ENCODE measurements around the gene ADGRL3. TPM values are rescaled to one million over a fixed set of nuclear protein-coding genes. Genes with fewer than 3 reads are reported as not detected.
"Not testable (repeated sequence)": the region's sequence is repeated elsewhere in the genome, so short reads cannot be mapped to it uniquely, and the experiment has no call there.

ADGRL3 gene
- total RNA-seq, 2 experiments from 2014 or later, result not detected

DNA sequence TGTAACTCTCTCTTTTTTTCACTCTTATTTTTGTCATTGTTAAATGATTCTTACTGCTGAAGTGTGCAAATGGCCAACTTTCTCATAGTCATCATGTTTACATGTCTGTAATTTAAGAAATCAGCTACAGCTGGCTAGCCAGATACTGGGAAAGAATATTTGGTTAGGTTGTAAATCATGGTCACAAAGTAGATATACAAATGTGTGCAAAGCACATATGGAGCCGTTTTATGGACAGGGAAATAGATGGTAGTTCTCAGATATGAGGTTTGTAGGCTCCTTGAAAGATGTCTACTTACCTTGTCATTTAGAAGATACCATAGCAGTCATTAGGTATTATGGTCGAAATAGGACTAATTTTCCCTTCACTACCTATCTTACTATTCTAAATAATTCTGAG, 430.4 kb downstream of the ADGRL3 start:
- no peaks in the 10 kb centered on the region for H3K36me3 Mint-ChIP-seq
- DNase-seq (no peak), ATAC-seq (ENCODE audit: low read depth) (no peak)
- no peaks in the 10 kb centered on the region for H3K4me1 Mint-ChIP-seq
- no peaks in the 10 kb centered on the region for H3K27me3 Mint-ChIP-seq
- no peak overlapping the region for H3K27ac Mint-ChIP-seq
- POLR2A ChIA-PET, result no interaction called here
- H3K9me3 Mint-ChIP-seq, result peaks cover 3% of the 10 kb centered on the region
- no peak overlapping the region for H3K4me3 Mint-ChIP-seq

DNA sequence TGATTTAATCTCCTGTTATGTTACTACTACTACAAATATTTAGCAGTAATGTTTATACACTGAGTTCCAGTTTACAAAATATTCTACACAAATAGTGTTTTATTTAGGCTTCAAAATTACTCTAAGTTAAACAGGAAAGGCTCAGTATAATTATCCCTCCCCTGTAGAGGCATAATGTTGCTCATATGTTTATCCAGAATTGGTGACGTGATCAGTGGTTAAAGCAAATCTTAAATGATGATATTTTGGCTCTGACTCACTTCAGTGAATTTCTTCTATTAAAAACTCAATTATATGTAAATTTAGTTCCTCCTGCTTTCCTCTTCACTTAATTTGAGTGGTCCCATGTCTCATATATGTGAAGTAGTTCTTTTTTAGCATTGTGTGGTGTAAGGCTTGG, 438.5 kb downstream of the ADGRL3 start:
- Mint-ChIP-seq H3K27me3 (no peaks in the 10 kb centered on the region), H3K4me1 (no peaks in the 10 kb centered on the region), H3K4me3 (no peak overlapping the region), H3K27ac (no peak overlapping the region), H3K36me3 (no peaks in the 10 kb centered on the region), H3K9me3 (peaks cover 3% of the 10 kb centered on the region)
- ATAC-seq (ENCODE audit: low read depth) (no peak), DNase-seq (no peak)
- POLR2A ChIA-PET, result no interaction called here

DNA sequence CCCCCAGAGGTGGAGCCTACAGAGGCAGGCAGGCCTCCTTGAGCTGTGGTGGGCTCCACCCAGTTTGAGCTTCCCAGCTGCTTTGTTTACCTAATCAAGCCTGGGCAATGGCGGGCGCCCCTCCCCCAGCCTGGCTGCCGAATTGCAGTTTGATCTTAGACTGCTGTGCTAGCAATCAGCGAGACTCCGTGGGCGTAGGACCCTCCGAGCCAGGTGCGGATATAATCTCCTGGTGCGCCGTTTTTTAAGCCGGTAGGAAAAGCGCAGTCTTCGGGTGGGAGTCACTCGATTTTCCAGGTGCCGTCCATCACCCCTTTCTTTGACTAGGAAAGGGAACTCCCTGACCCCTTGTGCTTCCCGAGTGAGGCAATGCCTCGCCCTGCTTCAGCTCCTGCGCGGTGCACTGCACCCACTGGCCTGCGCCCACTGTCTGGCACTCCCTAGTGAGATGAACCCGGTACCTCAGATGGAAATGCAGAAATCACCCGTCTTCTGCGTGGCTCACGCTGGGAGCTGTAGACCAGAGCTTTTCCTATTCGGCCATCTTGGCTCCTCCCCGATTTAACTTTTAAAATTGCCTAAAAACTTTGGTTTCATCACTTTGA, 446.7 kb downstream of the ADGRL3 start:
- H3K9me3 Mint-ChIP-seq; DNase-seq; H3K4me1 Mint-ChIP-seq; H3K4me3 Mint-ChIP-seq; H3K36me3 Mint-ChIP-seq; H3K27ac Mint-ChIP-seq; ATAC-seq (ENCODE audit: low read depth); POLR2A ChIA-PET; H3K27me3 Mint-ChIP-seq: not testable (repeated sequence)

- no peak for ATAC-seq (ENCODE audit: low read depth)
- Mint-ChIP-seq H3K4me3 (no peak overlapping the region), H3K4me1 (no peaks in the 10 kb centered on the region), H3K27me3 (no peaks in the 10 kb centered on the region), H3K9me3 (peaks cover 4% of the 10 kb centered on the region), H3K36me3 (no peaks in the 10 kb centered on the region), H3K27ac (no peak overlapping the region)
- POLR2A ChIA-PET, result no interaction called here
- no peak for DNase-seq
Observed at GRCh38 chr4:61648264-61648663, 448.1 kb downstream of the ADGRL3 start.

DNA sequence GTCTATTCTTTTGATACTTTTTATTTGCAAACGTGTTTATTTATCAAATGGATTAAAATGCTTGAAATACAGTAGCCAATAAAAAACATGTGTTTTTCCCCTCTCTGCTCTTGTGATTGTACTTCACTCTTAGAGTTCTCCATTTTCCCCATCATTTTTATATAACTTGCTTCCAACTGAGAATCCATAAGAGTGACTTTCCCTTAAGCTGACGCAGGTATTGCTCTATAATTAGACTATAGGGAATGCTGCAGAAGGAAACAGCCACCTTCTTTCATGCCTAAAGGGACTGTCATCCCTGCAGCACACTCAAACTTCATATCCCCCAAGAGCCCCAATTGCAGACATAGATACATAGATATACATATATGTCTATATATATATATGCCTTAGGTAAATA, 456.9 kb downstream of the ADGRL3 start:
- H3K27ac Mint-ChIP-seq, result no peak overlapping the region
- H3K4me1 Mint-ChIP-seq, result no peaks in the 10 kb centered on the region
- no peaks in the 10 kb centered on the region for H3K36me3 Mint-ChIP-seq
- no peaks in the 10 kb centered on the region for H3K9me3 Mint-ChIP-seq
- no peak for DNase-seq
- no peaks in the 10 kb centered on the region for H3K27me3 Mint-ChIP-seq
- H3K4me3 Mint-ChIP-seq, result no peak overlapping the region
- POLR2A ChIA-PET, result no interaction called here
- no peak for ATAC-seq (ENCODE audit: low read depth)

DNA sequence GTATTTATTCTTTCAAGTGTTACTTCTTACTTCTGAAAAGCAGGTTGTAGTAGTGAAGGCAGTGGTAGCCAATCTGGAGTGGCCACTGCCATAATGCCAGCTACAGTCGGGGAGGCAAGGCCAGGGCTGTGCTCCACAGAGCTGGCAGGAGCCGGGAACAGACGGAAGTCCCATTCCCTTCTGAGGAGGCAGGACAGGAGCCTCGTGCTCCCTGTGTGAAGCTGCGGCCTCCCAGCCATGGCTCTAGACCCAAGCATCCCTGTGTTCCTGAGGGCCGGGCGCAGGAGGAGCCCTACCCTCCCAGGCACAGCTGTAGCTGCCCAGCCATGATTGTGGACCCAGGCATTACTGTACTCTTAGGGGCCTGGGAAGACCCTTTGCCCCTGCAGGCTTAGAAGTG, 461.8 kb downstream of the ADGRL3 start:
- POLR2A ChIA-PET, result no interaction called here
- no peak for ATAC-seq (ENCODE audit: low read depth)
- no peaks in the 10 kb centered on the region for H3K4me1 Mint-ChIP-seq
- H3K4me3 Mint-ChIP-seq, result no peak overlapping the region
- no peak for DNase-seq
- no peaks in the 10 kb centered on the region for H3K27me3 Mint-ChIP-seq
- H3K27ac Mint-ChIP-seq, result no peak overlapping the region
- peaks cover 4% of the 10 kb centered on the region for H3K9me3 Mint-ChIP-seq
- H3K36me3 Mint-ChIP-seq, result no peaks in the 10 kb centered on the region

DNA sequence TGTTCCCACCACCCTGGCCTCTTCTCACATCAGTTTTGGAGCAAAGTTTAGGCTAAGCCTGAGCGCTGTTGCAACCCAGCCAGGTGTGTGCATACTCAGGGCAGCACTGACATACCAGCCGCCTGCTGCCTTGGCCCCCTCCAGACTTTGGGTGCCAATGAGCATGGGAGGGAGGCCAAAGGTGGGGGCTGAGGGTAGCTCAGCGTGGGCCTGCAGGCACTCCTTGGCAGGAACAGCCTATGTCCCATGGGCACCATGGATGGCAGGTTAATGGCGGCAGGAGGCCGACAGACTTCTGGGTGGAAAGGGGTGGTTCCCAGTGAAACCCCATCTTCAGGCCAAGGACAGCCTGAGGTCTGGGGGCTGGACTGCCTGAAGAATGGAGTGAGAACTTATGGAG, 462.2 kb downstream of the ADGRL3 start:
- Mint-ChIP-seq H3K9me3 (peaks cover 4% of the 10 kb centered on the region), H3K27ac (no peak overlapping the region), H3K4me1 (no peaks in the 10 kb centered on the region), H3K36me3 (no peaks in the 10 kb centered on the region), H3K4me3 (no peak overlapping the region), H3K27me3 (no peaks in the 10 kb centered on the region)
- POLR2A ChIA-PET, result no interaction called here
- DNase-seq (no peak), ATAC-seq (ENCODE audit: low read depth) (no peak)

DNA sequence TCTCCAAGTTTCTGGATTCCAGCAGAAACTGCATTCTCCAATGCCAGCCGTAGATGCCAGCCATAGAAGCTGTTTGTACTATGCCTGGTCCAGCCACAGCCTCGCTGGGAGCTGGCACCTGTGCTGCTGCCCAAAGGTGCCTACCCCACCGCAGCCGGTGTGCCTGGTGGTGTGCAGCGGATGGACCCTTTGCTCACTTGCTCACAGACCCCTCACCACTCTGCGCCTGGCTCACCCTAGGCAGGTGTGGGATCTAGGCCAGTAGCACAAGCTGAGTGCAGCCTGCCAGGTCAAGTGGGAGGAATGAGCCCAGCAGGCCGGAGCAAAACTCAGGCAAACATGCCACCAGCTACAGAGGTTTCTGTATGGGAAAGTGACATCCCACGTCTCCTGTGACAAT, 463.2 kb downstream of the ADGRL3 start:
- H3K27me3 Mint-ChIP-seq, result no peaks in the 10 kb centered on the region
- no peak for ATAC-seq (ENCODE audit: low read depth)
- no peak overlapping the region for H3K4me3 Mint-ChIP-seq
- peaks cover 6% of the 10 kb centered on the region for H3K9me3 Mint-ChIP-seq
- DNase-seq, result no peak
- H3K27ac Mint-ChIP-seq, result no peak overlapping the region
- no peaks in the 10 kb centered on the region for H3K36me3 Mint-ChIP-seq
- H3K4me1 Mint-ChIP-seq, result no peaks in the 10 kb centered on the region
- POLR2A ChIA-PET, result no interaction called here

- H3K4me1 Mint-ChIP-seq, result no peaks in the 10 kb centered on the region
- ATAC-seq (ENCODE audit: low read depth), result no peak
- H3K36me3 Mint-ChIP-seq, result no peaks in the 10 kb centered on the region
- H3K4me3 Mint-ChIP-seq, result no peak overlapping the region
- POLR2A ChIA-PET, result no interaction called here
- no peak for DNase-seq
- H3K27ac Mint-ChIP-seq, result no peak overlapping the region
- peaks cover 6% of the 10 kb centered on the region for H3K9me3 Mint-ChIP-seq
- no peaks in the 10 kb centered on the region for H3K27me3 Mint-ChIP-seq
Observed at GRCh38 chr4:61665649-61666048, 465.5 kb downstream of the ADGRL3 start.

- Mint-ChIP-seq H3K27me3 (no peaks in the 10 kb centered on the region), H3K27ac (no peak overlapping the region), H3K9me3 (peaks cover 6% of the 10 kb centered on the region), H3K36me3 (no peaks in the 10 kb centered on the region), H3K4me1 (no peaks in the 10 kb centered on the region), H3K4me3 (no peak overlapping the region)
- POLR2A ChIA-PET, result no interaction called here
- DNase-seq (no peak), ATAC-seq (ENCODE audit: low read depth) (no peak)
Observed at GRCh38 chr4:61666244-61666643, 466.1 kb downstream of the ADGRL3 start.

- Mint-ChIP-seq H3K4me1 (no peaks in the 10 kb centered on the region), H3K27me3 (no peaks in the 10 kb centered on the region), H3K9me3 (peaks cover 3% of the 10 kb centered on the region), H3K36me3 (no peaks in the 10 kb centered on the region), H3K27ac (no peak overlapping the region), H3K4me3 (no peak overlapping the region)
- no peak for ATAC-seq (ENCODE audit: low read depth)
- POLR2A ChIA-PET, result no interaction called here
- DNase-seq, result no peak
Observed at GRCh38 chr4:61671599-61671998, 471.5 kb downstream of the ADGRL3 start.

- POLR2A ChIA-PET, result no interaction called here
- Mint-ChIP-seq H3K36me3 (no peaks in the 10 kb centered on the region), H3K27me3 (no peaks in the 10 kb centered on the region), H3K4me1 (no peaks in the 10 kb centered on the region), H3K4me3 (no peak overlapping the region), H3K9me3 (peaks cover 1% of the 10 kb centered on the region), H3K27ac (no peak overlapping the region)
- ATAC-seq (ENCODE audit: low read depth), result no peak
- no peak for DNase-seq
Observed at GRCh38 chr4:61675464-61675863, 475.3 kb downstream of the ADGRL3 start.

DNA sequence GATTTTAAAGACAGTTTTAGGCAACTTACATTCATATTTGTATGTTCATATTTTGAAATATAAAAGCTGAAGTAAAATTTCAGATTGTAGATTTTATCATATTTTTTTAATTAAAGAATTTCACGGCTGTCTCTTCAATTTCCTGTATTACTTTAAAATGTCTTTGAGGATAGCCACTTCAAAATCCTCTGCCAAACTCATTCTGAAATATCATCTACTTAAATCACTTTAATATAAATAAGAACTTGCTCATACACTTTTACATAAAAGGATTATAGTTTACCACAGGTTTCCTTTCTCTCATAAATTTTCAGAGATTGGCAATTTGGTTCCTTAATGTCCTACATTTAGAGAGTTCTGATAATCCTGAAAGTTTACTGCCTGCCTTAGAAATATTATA, 478.2 kb downstream of the ADGRL3 start:
- no peak overlapping the region for H3K4me3 Mint-ChIP-seq
- ATAC-seq (ENCODE audit: low read depth) (no peak), DNase-seq (no peak)
- no peaks in the 10 kb centered on the region for H3K36me3 Mint-ChIP-seq
- no peaks in the 10 kb centered on the region for H3K27me3 Mint-ChIP-seq
- peaks cover under 1% of the 10 kb centered on the region for H3K9me3 Mint-ChIP-seq
- no peaks in the 10 kb centered on the region for H3K4me1 Mint-ChIP-seq
- POLR2A ChIA-PET, result no interaction called here
- H3K27ac Mint-ChIP-seq, result no peak overlapping the region

GRCh38 chr4:61693520-61693919, 493.4 kb downstream of the ADGRL3 start:
- Mint-ChIP-seq H3K27me3 (no peaks in the 10 kb centered on the region), H3K36me3 (no peaks in the 10 kb centered on the region), H3K9me3 (no peaks in the 10 kb centered on the region), H3K27ac (no peak overlapping the region), H3K4me3 (no peak overlapping the region), H3K4me1 (no peaks in the 10 kb centered on the region)
- DNase-seq, result no peak
- POLR2A ChIA-PET, result no interaction called here
- ATAC-seq (ENCODE audit: low read depth), result no peak

DNA sequence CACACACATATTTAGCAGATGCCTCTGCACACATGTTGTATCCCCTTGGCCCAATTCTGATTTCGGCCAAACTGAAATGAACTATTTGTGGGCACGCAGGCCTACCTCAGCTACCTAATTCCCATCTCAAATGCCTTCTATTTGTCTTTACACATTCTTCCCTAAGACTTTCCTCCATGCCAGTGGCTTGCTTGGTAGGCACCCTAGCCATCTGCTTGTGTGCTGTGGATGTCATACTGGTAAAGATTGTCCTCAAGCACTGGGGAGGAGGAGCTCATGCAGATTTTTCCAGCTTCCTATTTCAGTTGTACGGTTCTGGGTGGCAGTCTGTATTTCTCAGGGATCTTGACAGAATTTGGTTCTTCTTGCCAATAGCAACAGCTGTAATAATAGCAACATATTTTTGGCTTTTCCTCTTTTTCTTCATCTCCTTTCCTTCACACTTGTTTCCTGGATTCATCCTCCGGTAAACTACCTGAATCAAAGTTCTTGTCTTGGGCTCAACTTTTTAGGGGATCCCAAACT, 514.3 kb downstream of the ADGRL3 start:
- Mint-ChIP-seq H3K4me1 (no peaks in the 10 kb centered on the region), H3K27me3 (no peaks in the 10 kb centered on the region), H3K4me3 (no peak overlapping the region), H3K36me3 (no peaks in the 10 kb centered on the region), H3K9me3 (no peaks in the 10 kb centered on the region), H3K27ac (no peak overlapping the region)
- ATAC-seq (ENCODE audit: low read depth) (no peak), DNase-seq (no peak)
- POLR2A ChIA-PET, result no interaction called here

All from activated naive CD8-positive, alpha-beta T cell treated with anti-CD3 and anti-CD28 coated beads, Interleukin-2, amount 10 ng/mL, durations not matched to agents 7 days and 5 days (primary cell).